NB4 (cell line): ENCODE results near the gene GUSB.

Experiments used
- DNase-seq: peaks from one replicate; pipeline ENCODE4 v3.0.0; 2010; ENCODE audit warnings: low read depth
- H3K4me3 ChIP-seq: one replicate; pipeline ENCODE4 v1.5.1; 2011; ENCODE audit warnings: mild to moderate bottlenecking, low read depth, low read length, moderate library complexity
- MYC ChIP-seq: IDR thresholded peaks from 2 replicates; pipeline ENCODE4 v1.6.1; 2011; ENCODE audit warnings: low read depth, low read length
- POLR2A ChIP-seq: IDR thresholded peaks from 2 replicates; pipeline ENCODE4 v1.6.1; 2011; ENCODE audit warnings: mild to moderate bottlenecking; ENCODE audit not compliant: insufficient read length; ENCODE audit errors: extremely low read depth
- TF ChIP-seq, protein P1 (sequence below): IDR thresholded peaks from one replicate; pipeline ENCODE4 v1.5.1; 2012; ENCODE audit warnings: low read depth, low read length
- TF ChIP-seq, protein P2 (sequence below): IDR thresholded peaks from 2 replicates; pipeline ENCODE4 v1.6.1; 2011; ENCODE audit warnings: low read depth, low read length

GUSB gene

DNA sequence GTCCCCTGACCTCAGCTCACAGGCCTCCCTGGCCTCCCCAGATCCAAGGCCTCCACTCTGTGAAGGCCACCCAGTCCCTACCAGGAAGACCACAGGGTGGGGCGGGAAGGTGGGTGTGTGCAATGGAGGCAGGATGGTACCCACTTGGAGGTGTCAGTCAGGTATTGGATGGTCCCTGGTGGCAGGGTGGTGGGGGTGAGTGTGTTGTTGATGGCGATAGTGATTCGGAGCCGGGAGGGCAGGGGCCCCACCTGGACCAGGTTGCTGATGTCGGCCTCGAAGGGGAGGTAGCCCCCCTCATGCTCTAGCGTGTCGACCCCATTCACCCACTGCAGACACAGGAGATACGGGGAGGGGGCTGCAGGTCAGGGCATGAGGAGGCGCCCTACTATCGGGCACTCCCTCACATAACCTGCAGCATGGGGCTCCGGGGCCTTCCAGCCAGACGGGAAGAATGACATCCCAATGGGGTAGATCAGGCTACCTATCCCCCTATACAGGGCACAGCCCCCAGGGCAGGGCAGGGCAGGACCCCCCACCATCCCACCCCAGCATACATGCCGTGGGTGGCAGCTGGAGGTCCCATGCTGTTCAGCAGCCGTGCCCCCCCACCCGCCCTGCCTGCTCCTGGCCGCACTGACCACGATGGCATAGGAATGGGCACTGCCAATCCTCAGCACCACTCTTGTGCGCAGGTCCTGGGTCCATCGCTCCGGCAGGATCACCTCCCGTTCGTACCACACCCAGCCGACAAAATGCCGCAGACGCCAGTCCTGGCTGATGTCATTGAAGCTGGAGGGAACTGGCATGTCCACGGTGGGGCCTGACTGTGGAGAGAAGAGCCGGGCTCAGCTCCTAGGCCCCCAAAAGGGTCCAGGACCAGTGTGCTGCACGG is 2.2 kb downstream of the GUSB start:
- TF ChIP-seq POLR2A: no peak
- TF ChIP-seq, protein P1, sequence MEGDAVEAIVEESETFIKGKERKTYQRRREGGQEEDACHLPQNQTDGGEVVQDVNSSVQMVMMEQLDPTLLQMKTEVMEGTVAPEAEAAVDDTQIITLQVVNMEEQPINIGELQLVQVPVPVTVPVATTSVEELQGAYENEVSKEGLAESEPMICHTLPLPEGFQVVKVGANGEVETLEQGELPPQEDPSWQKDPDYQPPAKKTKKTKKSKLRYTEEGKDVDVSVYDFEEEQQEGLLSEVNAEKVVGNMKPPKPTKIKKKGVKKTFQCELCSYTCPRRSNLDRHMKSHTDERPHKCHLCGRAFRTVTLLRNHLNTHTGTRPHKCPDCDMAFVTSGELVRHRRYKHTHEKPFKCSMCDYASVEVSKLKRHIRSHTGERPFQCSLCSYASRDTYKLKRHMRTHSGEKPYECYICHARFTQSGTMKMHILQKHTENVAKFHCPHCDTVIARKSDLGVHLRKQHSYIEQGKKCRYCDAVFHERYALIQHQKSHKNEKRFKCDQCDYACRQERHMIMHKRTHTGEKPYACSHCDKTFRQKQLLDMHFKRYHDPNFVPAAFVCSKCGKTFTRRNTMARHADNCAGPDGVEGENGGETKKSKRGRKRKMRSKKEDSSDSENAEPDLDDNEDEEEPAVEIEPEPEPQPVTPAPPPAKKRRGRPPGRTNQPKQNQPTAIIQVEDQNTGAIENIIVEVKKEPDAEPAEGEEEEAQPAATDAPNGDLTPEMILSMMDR: no peak
- TF ChIP-seq, protein P2, sequence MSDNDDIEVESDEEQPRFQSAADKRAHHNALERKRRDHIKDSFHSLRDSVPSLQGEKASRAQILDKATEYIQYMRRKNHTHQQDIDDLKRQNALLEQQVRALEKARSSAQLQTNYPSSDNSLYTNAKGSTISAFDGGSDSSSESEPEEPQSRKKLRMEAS: no peak
- no peak for TF ChIP-seq MYC
- peak overlapping the region; percentile 83 for H3K4me3 ChIP-seq
- DNase-seq: no peak

DNA sequence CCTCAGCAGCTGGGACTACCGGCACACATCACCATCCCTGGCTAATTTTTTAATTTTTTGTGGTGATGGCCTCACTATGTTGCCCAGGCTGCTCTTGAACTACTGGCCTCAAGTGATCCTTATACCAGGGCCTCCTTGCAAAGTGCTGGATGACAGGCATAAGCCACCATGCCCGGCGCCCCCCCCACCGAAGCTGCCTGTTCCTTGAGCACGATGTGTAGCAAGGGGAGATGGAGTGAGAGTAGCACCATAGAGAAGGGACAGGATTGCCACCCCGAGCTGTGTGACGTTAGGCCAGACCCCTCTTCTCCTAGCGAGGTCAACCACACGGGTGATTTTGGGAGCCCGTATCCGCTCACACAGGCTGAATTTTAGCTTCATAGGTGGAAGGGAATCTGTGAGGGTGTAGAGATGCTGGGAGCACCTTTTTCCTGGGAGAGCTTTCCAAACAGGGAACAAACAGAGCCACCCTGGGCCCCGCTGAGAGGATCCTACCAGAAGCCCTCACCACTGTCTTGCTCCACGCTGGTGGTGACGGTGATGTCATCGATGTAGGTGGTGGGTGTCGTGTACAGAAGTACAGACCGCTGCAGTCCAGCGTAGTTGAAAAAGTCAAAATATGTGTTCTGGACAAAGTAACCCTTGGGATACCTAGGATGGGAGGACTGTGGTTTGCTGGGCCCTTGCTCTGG is 3.0 kb downstream of the GUSB start:
- no peak overlapping the region for H3K4me3 ChIP-seq
- DNase-seq: no peak
- TF ChIP-seq, protein P1: no peak
- TF ChIP-seq MYC (no peak), POLR2A (no peak)
- TF ChIP-seq, protein P2: no peak

DNA sequence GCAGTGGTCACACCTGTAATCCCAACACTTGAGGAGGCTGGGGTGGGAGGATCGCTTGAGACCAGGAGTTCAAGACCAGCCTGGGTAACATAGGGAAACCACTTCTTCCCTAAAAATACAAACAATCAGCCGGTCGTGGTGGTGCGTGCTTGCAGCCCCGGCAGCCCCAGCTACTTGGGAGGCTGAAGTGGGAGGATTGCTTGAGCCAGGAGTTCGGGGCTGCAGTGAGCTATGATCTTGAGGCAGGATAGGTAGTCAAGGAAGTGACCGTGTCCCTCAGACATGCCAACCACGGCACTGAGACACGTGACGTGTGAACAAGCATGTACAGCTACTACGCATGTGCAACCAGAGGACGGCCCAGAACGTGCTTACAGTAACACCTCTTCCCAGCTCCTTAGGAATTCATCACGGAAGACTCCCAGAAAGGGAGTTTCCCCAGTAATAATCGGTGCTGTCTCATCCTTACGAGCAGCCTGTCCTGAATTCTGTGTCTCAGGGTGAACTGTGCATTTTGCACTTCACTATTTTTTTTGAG is 5.3 kb downstream of the GUSB start:
- no peak for DNase-seq
- TF ChIP-seq MYC: no peak
- TF ChIP-seq POLR2A: no peak
- TF ChIP-seq, protein P2: no peak
- TF ChIP-seq, protein P1: no peak
- H3K4me3 ChIP-seq: no peak overlapping the region

DNA sequence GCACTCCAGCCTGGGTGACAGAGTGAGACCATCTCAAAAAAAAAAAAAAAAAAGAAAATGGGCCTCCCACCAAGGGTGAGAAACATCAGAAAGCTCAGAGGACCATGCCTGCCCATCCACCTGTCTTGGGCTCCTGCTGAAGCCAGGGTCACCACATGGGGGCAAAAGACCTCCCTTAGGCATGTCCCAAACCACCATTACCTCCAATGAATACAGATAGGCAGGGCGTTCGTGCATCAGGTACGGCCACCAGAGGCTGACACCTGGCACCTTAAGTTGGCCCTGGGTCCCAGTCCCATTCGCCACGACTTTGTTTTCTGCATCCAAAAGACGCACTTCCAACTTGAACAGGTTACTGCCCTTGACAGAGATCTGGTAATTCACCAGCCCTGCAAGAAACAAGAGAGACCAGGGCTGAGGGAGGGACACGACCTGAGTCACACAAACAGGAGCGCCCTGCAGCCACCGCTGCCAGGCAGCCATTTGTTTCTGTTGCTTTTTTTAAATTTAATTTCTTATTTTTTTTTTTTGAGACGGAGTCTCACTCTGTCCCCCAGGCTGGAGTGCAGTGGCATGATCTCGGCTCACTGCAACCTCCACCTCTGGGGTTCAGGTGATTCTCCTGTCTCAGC is 6.1 kb downstream of the GUSB start:
- TF ChIP-seq, protein P2: no peak
- TF ChIP-seq POLR2A: no peak
- no peak for TF ChIP-seq MYC
- TF ChIP-seq, protein P1: no peak
- H3K4me3 ChIP-seq: no peak overlapping the region
- no peak for DNase-seq

DNA sequence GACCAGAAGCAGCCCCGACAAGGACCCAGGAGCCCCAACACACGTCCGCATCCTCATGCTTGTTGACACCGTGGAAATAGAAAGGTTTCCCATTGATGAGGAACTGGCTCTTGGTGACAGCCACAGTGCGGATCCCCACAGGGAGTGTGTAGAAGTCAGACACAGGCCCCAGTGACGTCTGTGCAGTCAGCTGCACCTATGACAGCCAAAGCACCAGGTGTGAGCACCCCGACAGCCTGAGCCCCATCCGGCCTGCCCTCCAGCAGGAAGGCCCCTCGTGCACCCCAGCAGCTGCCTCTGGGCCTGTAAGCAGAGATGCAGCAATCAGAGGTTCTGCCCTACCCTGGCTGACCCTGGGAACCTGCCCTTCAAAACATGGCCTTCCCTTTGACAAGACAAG is 7.1 kb downstream of the GUSB start:
- TF ChIP-seq, protein P2: no peak
- no peak for TF ChIP-seq POLR2A
- TF ChIP-seq, protein P1: no peak
- H3K4me3 ChIP-seq: no peak overlapping the region
- DNase-seq: no peak
